ENCODE results near the gene NEIL1. TPM values are rescaled to one million over a fixed set of nuclear protein-coding genes. Genes with fewer than 3 reads are reported as not detected.

Gene NEIL1
- total and polyA plus RNA-seq, 2 experiments from 2014 or later: 25.4 to 27.6 TPM

GRCh38 chr15:75321711-75322110 lies 25.1 kb upstream of the NEIL1 start:
- Histone ChIP-seq H4K20me1 (ENCODE audit: insufficient read depth, poor library complexity, severe bottlenecking) (no peaks in the 10 kb centered on the region), H3K79me2 (no peaks in the 10 kb centered on the region), H3K9me2 (replicated peaks; ENCODE audit: insufficient read depth) (no peaks in the 10 kb centered on the region), H2AFZ (no peak overlapping the region), H3K4me3 (no peak overlapping the region), H3K9me3 (ENCODE audit: low read depth) (no peaks in the 10 kb centered on the region), H3K4me1 (ENCODE audit: insufficient read depth) (no peaks in the 10 kb centered on the region), H3K27me3 (no peaks in the 10 kb centered on the region), H3K36me3 (replicated peaks; ENCODE audit: insufficient read depth, low read depth) (no peaks in the 10 kb centered on the region), H3K4me2 (no peak overlapping the region), H3K27ac (no peak overlapping the region)
- WGBS (ENCODE audit: low lambda C conversion rate, missing lambda C conversion rate): 97% methylated on average over 6 of the region's 6 CpGs
- no peak for TF ChIP-seq EZH2 (IDR thresholded peaks at IDR 0.05; ENCODE audit: borderline replicate concordance)
- no peak for TF ChIP-seq CTCF (IDR thresholded peaks at IDR 0.05; ENCODE audit: poor library complexity)
- DNase-seq (ENCODE audit: low spot score): no peak

DNA sequence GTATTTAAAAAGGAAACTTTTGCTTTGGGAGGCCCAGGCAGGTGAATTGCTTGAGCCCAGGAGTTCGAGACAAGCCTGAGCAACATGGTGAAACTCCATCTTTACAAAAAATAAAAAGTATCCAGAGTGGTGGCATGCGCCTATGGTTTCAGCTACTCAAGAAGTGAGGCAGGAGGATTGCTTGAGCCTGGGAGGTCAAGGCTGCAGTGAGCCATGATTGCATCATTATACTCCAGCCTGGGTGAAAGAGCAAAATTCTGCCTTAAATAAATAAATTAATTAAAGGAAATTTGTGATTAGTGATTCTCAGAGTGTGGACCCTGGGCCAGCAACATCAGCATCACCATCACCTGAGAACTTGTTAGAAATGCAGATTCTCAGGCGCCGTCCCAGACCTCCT lies 20.9 kb upstream of the NEIL1 start:
- no peak overlapping the region for H3K4me2 ChIP-seq
- DNase-seq (ENCODE audit: low spot score): no peak
- TF ChIP-seq EZH2 (IDR thresholded peaks at IDR 0.05; ENCODE audit: borderline replicate concordance) (no peak), CTCF (IDR thresholded peaks at IDR 0.05; ENCODE audit: poor library complexity) (no peak)
- H3K27me3 ChIP-seq: no peaks in the 10 kb centered on the region
- no peaks in the 10 kb centered on the region for H3K9me3 ChIP-seq (ENCODE audit: low read depth)
- no peaks in the 10 kb centered on the region for H3K36me3 ChIP-seq (replicated peaks; ENCODE audit: insufficient read depth, low read depth)
- H3K9me2 ChIP-seq (replicated peaks; ENCODE audit: insufficient read depth): no peaks in the 10 kb centered on the region
- no peak overlapping the region for H2AFZ ChIP-seq
- no peak overlapping the region for H3K27ac ChIP-seq
- 98% methylated on average over 4 of the region's 4 CpGs for WGBS (ENCODE audit: low lambda C conversion rate, missing lambda C conversion rate)
- no peaks in the 10 kb centered on the region for H3K79me2 ChIP-seq
- H3K4me3 ChIP-seq: no peak overlapping the region
- no peaks in the 10 kb centered on the region for H4K20me1 ChIP-seq (ENCODE audit: insufficient read depth, poor library complexity, severe bottlenecking)
- no peaks in the 10 kb centered on the region for H3K4me1 ChIP-seq (ENCODE audit: insufficient read depth)

DNA sequence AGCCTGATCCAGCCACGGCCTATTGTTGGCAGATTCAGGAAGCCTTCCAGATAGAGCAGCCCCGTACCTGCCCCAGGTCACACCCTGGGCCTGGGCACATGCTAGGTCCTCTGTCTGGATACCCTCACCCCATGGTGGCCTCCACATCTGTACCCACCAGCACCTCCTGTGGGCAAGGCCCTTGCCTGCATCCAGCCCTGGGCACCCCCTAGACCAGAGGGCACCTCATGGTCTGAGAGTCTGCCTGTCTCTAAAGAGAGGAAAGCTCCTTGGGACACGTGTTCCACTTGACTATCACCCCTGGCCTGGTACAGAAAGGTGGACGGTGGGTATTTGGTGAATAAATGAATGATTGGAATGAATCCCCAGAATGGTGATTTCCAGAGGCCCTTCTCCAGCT lies 19.8 kb upstream of the NEIL1 start:
- DNase-seq (ENCODE audit: low spot score): no peak
- no peak overlapping the region for H2AFZ ChIP-seq
- TF ChIP-seq EZH2phosphoT487 (IDR thresholded peaks at IDR 0.05; ENCODE audit: low read depth, severe bottlenecking, unreplicated experiment) (no peak), CTCF (IDR thresholded peaks at IDR 0.05; ENCODE audit: poor library complexity) (no peak), EZH2 (IDR thresholded peaks at IDR 0.05; ENCODE audit: borderline replicate concordance) (no peak)
- H3K27me3 ChIP-seq: no peaks in the 10 kb centered on the region
- H3K79me2 ChIP-seq: no peaks in the 10 kb centered on the region
- no peaks in the 10 kb centered on the region for H3K36me3 ChIP-seq (replicated peaks; ENCODE audit: insufficient read depth, low read depth)
- no peaks in the 10 kb centered on the region for H3K9me3 ChIP-seq (ENCODE audit: low read depth)
- H3K4me1 ChIP-seq (ENCODE audit: insufficient read depth): no peaks in the 10 kb centered on the region
- no peak overlapping the region for H3K4me2 ChIP-seq
- H4K20me1 ChIP-seq (ENCODE audit: insufficient read depth, poor library complexity, severe bottlenecking): no peaks in the 10 kb centered on the region
- 81% methylated on average over 4 of the region's 4 CpGs for WGBS (ENCODE audit: low lambda C conversion rate, missing lambda C conversion rate)
- H3K4me3 ChIP-seq: no peak overlapping the region
- no peak overlapping the region for H3K27ac ChIP-seq
- no peaks in the 10 kb centered on the region for H3K9me2 ChIP-seq (replicated peaks; ENCODE audit: insufficient read depth)

DNA sequence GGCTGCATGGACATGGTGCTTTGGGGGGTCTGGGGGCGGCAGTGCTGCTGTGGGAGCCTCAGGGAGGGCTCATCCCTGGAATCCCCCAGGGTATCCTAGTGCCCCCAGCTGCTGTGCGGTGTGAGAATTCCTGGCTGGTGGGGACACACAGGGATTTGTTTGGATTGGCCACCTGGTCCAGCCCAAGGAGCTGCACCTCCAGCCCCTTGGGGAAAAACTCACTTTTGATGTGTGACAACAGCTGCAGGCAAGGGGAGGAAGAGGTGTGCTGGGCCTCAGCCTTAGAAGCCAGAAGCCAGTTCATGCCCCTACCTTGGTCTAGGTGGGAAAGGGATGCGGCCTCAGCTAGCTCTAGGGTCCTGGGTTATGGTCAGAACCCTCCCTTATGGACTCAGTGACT lies 19.3 kb upstream of the NEIL1 start:
- no peak overlapping the region for H3K4me2 ChIP-seq
- H3K36me3 ChIP-seq (replicated peaks; ENCODE audit: insufficient read depth, low read depth): no peaks in the 10 kb centered on the region
- no peaks in the 10 kb centered on the region for H3K27me3 ChIP-seq
- no peaks in the 10 kb centered on the region for H4K20me1 ChIP-seq (ENCODE audit: insufficient read depth, poor library complexity, severe bottlenecking)
- no peaks in the 10 kb centered on the region for H3K9me3 ChIP-seq (ENCODE audit: low read depth)
- TF ChIP-seq EZH2phosphoT487 (IDR thresholded peaks at IDR 0.05; ENCODE audit: low read depth, severe bottlenecking, unreplicated experiment) (no peak), EZH2 (IDR thresholded peaks at IDR 0.05; ENCODE audit: borderline replicate concordance) (no peak), CTCF (IDR thresholded peaks at IDR 0.05; ENCODE audit: poor library complexity) (no peak)
- no peak overlapping the region for H3K4me3 ChIP-seq
- DNase-seq (ENCODE audit: low spot score): no peak
- WGBS (ENCODE audit: low lambda C conversion rate, missing lambda C conversion rate): 84% methylated on average over 3 of the region's 3 CpGs
- no peaks in the 10 kb centered on the region for H3K79me2 ChIP-seq
- no peak overlapping the region for H3K27ac ChIP-seq
- no peak overlapping the region for H2AFZ ChIP-seq
- no peaks in the 10 kb centered on the region for H3K4me1 ChIP-seq (ENCODE audit: insufficient read depth)
- no peaks in the 10 kb centered on the region for H3K9me2 ChIP-seq (replicated peaks; ENCODE audit: insufficient read depth)

All from hepatocyte (in vitro differentiated cells).